A673 (cell line): ENCODE measurements around the gene HTR6. TPM values are rescaled to one million over a fixed set of nuclear protein-coding genes. Genes with fewer than 3 reads are reported as not detected.

Source experiments
- BruUV-seq: library from RNA; stranded (reverse); fragments of 400-500 nt; replicated peaks from 2 replicates; lab custom pipeline; 2021; lab: Mats Ljungman, UMichigan
- CTCF ChIA-PET: fragments of 300-600 bp; sonication (Branson Sonifier 250); formaldehyde crosslinking; loops from one replicate; lab custom pipeline; 2022; ENCODE audit warnings: antibody characterized with exemption; lab: Charles Lee
- POLR2A ChIA-PET: fragments of 300-600 bp; sonication (Branson Sonifier 250); formaldehyde crosslinking; loops from one replicate; lab custom pipeline; 2022; ENCODE audit warnings: antibody characterized with exemption; ENCODE audit not compliant: low non-redundant PET; lab: Charles Lee
- DNase-seq: peaks from one replicate; pipeline ENCODE4 v3.0.0-alpha.2; 2015; ENCODE audit warnings: low spot score
- H3K27ac ChIP-seq: fragments of 200-600 bp; sonication (generic); 2 replicates; pipeline ENCODE4 v1.5.1; 2016; ENCODE audit warnings: mixed run types, low read depth, mild to moderate bottlenecking, mixed read lengths, antibody characterized with exemption, low read length; ENCODE audit not compliant: poor library complexity, severe bottlenecking
- H3K27me3 ChIP-seq: fragments of 200-600 bp; sonication (generic); replicated peaks from 2 replicates; pipeline ENCODE4 v1.6.1; 2017; ENCODE audit warnings: mixed run types, low read depth, mild to moderate bottlenecking, mixed read lengths, antibody characterized with exemption, low read length; ENCODE audit not compliant: insufficient read depth, poor library complexity
- H3K36me3 ChIP-seq: fragments of 200-600 bp; sonication (generic); 2 replicates; pipeline ENCODE4 v1.6.1; 2016; ENCODE audit warnings: mixed run types, mild to moderate bottlenecking, mixed read lengths, antibody characterized with exemption, low read length; ENCODE audit not compliant: insufficient read depth, poor library complexity, severe bottlenecking
- H3K4me1 ChIP-seq: fragments of 200-600 bp; sonication (generic); 2 replicates; pipeline ENCODE4 v1.6.1; 2017; ENCODE audit warnings: mixed run types, mild to moderate bottlenecking, mixed read lengths, antibody characterized with exemption, low read length; ENCODE audit not compliant: insufficient read depth, poor library complexity, severe bottlenecking
- H3K4me3 ChIP-seq: fragments of 200-600 bp; sonication (generic); 2 replicates; pipeline ENCODE4 v1.5.1; 2016; ENCODE audit warnings: low read depth, mixed run types, mild to moderate bottlenecking, mixed read lengths, low read length; ENCODE audit not compliant: poor library complexity, severe bottlenecking
- H3K9me3 ChIP-seq: fragments of 200-600 bp; sonication (generic); 2 replicates; pipeline ENCODE4 v1.6.1; 2016; ENCODE audit warnings: mixed run types, low read depth, mild to moderate bottlenecking, mixed read lengths, antibody characterized with exemption, low read length; ENCODE audit not compliant: poor library complexity, severe bottlenecking
- EZH2 ChIP-seq: fragments of 200-600 bp; sonication (generic); IDR thresholded peaks from 2 replicates; pipeline ENCODE4 v1.6.1; 2017; ENCODE audit warnings: borderline replicate concordance, low read depth, mild to moderate bottlenecking, mixed read lengths, antibody characterized with exemption, low read length; ENCODE audit not compliant: poor library complexity, severe bottlenecking
- intact Hi-C: fragments of 100-400 bp; cut with micrococcal nuclease; formaldehyde crosslinking; loops from one replicate; pipeline ENCODE4 v1.10.0; 2022; ENCODE audit not compliant: unreplicated experiment
- total RNA-seq: library from RNA; stranded (reverse); gene quantifications from 2 replicates; pipeline ENCODE4 v1.2.3, GENCODE V29; 2021
- TF ChIP-seq, protein P1 (sequence below): fragments of 300-800, 200-600 bp; sonication (generic); conservative IDR thresholded peaks from 2 replicates; pipeline ENCODE4 v1.5.1; 2017; ENCODE audit warnings: low read depth, mild to moderate bottlenecking, antibody characterized with exemption, low read length, moderate library complexity, mixed read lengths

Gene HTR6
- total RNA-seq, 1 experiment from 2014 or later = not detected

GRCh38 chr1:19698181-19698580 is 33.5 kb downstream of the HTR6 start:
- TF ChIP-seq EZH2 = no peak
- TF ChIP-seq, protein P1, sequence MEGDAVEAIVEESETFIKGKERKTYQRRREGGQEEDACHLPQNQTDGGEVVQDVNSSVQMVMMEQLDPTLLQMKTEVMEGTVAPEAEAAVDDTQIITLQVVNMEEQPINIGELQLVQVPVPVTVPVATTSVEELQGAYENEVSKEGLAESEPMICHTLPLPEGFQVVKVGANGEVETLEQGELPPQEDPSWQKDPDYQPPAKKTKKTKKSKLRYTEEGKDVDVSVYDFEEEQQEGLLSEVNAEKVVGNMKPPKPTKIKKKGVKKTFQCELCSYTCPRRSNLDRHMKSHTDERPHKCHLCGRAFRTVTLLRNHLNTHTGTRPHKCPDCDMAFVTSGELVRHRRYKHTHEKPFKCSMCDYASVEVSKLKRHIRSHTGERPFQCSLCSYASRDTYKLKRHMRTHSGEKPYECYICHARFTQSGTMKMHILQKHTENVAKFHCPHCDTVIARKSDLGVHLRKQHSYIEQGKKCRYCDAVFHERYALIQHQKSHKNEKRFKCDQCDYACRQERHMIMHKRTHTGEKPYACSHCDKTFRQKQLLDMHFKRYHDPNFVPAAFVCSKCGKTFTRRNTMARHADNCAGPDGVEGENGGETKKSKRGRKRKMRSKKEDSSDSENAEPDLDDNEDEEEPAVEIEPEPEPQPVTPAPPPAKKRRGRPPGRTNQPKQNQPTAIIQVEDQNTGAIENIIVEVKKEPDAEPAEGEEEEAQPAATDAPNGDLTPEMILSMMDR = no peak
- Histone ChIP-seq H3K9me3 (no peaks in the 10 kb centered on the region), H3K4me1 (no peaks in the 10 kb centered on the region), H3K27ac (no peak overlapping the region), H3K4me3 (no peak overlapping the region), H3K27me3 (no peaks in the 10 kb centered on the region), H3K36me3 (no peaks in the 10 kb centered on the region)
- CTCF ChIA-PET = no interaction called here
- no TSS peak for BruUV-seq
- POLR2A ChIA-PET = no interaction called here
- no peak for DNase-seq
- intact Hi-C loops = no loop called here

GRCh38 chr1:19700079-19700777 is 35.6 kb downstream of the HTR6 start:
- ChIA-PET POLR2A (no interaction called here), CTCF (no interaction called here)
- no peak overlapping the region for H3K4me3 ChIP-seq
- DNase-seq = no peak
- H3K27ac ChIP-seq = no peak overlapping the region
- no peak for TF ChIP-seq EZH2
- TF ChIP-seq, protein P1 = no peak
- H3K36me3 ChIP-seq = no peaks in the 10 kb centered on the region
- H3K4me1 ChIP-seq = no peaks in the 10 kb centered on the region
- H3K9me3 ChIP-seq = no peaks in the 10 kb centered on the region
- H3K27me3 ChIP-seq = no peaks in the 10 kb centered on the region
- BruUV-seq = no TSS peak
- intact Hi-C loops = loop anchor here (5.0 kb wide), 1 partner anchor 38 kb away; the partner anchor contains the start of gene HTR6

DNA sequence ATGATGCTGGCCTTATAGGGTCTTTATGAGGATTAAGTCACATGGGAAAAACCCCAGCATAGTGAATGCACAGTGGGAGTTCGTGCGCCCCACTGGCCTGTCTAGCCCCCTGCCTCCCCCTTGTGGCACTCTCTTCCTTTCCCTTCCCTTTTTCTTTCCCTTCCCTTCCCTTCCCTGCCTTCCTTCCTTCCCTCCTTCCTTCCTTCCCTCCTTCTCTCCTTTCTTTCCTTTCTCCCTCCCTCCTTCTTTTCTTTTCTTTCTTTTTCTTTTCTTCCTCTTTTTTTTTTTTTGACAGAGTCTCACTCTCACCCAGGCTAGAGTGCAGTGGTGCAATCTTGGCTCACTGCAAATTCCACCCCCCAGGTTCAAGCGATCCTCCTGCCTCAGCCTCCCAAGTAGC is 38.6 kb downstream of the HTR6 start:
- Histone ChIP-seq H3K36me3 (no peaks in the 10 kb centered on the region), H3K9me3 (no peaks in the 10 kb centered on the region), H3K27me3 (no peaks in the 10 kb centered on the region), H3K4me1 (no peaks in the 10 kb centered on the region), H3K4me3 (no peak overlapping the region), H3K27ac (no peak overlapping the region)
- DNase-seq = no peak
- ChIA-PET CTCF (interaction anchor here (1.5 to 2.5 kb wide), 2 partner anchors 41 to 49 kb away, joined by 4 to 18 read pairs; no protein-coding TSS in a partner anchor), POLR2A (no interaction called here)
- TF ChIP-seq, protein P1 = no peak
- TF ChIP-seq EZH2 = no peak
- intact Hi-C loops = loop anchor here (5.0 kb wide), 1 partner anchor 41 kb away; the partner anchor contains the start of gene HTR6
- BruUV-seq = no TSS peak
